Measurements from ENCODE around the gene HNF4A. TPM values are rescaled to one million over a fixed set of nuclear protein-coding genes. Genes with fewer than 3 reads are reported as not detected.

The HNF4A gene
- total and polyA plus RNA-seq, 2 of the 13 experiments (the other 11 are each of a cell fraction or from before 2014, with no cell fraction given): 80.9 to 169 TPM

GRCh38 chr20:44418069-44418905 is 62.8 kb downstream of the HNF4A start (continued):
- TF ChIP-seq ZNF674 (CRISPR knock-in tag; IDR thresholded peaks at IDR 0.05; ENCODE audit: low read depth): 0 out of 2 replicates have a peak, but pooled peaks have one; percentile 81
- TF ChIP-seq GLI4 (CRISPR knock-in tag; IDR thresholded peaks at IDR 0.05; ENCODE audit: borderline replicate concordance): 0 out of 2 replicates have a peak, but pooled peaks have one; percentile 4
- TF ChIP-seq ZNF607 (CRISPR knock-in tag; IDR thresholded peaks at IDR 0.05; ENCODE audit: borderline replicate concordance): peak; percentile 50; the same call in 1 of the 2 replicates
- peak; percentile 19; the same call in 1 of the 2 replicates for TF ChIP-seq TRAFD1 (CRISPR knock-in tag; IDR thresholded peaks at IDR 0.05; ENCODE audit: borderline replicate concordance)
- peak; percentile 92 for TF ChIP-seq ZFP37 (CRISPR knock-in tag; IDR thresholded peaks at IDR 0.05; ENCODE audit: borderline replicate concordance)
- peak; percentile 18; the same call in 1 of the 2 replicates for TF ChIP-seq FOXO1 (CRISPR knock-in tag; IDR thresholded peaks at IDR 0.05)
- TF ChIP-seq ZMYM2 (CRISPR knock-in tag; IDR thresholded peaks at IDR 0.05): peak; percentile 66; the same call in 1 of the 2 replicates
- TF ChIP-seq ZSCAN30 (CRISPR knock-in tag; IDR thresholded peaks at IDR 0.05): no peak
- TF ChIP-seq ZFP91 (CRISPR knock-in tag; IDR thresholded peaks at IDR 0.05; ENCODE audit: borderline replicate concordance): peak; percentile 57
- TF ChIP-seq MYC (CRISPR knock-in tag; IDR thresholded peaks at IDR 0.05; ENCODE audit: borderline replicate concordance): peak; percentile 80; the same call in 1 of the 2 replicates
- 0 out of 2 replicates have a peak, but pooled peaks have one; percentile 6 for TF ChIP-seq ZNF790 (CRISPR knock-in tag; IDR thresholded peaks at IDR 0.05; ENCODE audit: borderline replicate concordance)
- TF ChIP-seq RARA (CRISPR knock-in tag; IDR thresholded peaks at IDR 0.05): peak; percentile 96
- TF ChIP-seq ZNF496 (CRISPR knock-in tag; IDR thresholded peaks at IDR 0.05; ENCODE audit: insufficient replicate concordance): no peak
- peak; percentile 67; the same call in 1 of the 2 replicates for TF ChIP-seq HNF1B (CRISPR knock-in tag; IDR thresholded peaks at IDR 0.05)
- peak; percentile 74 for TF ChIP-seq ZFY (CRISPR knock-in tag; IDR thresholded peaks at IDR 0.05)
- TF ChIP-seq ZNF704 (CRISPR knock-in tag; IDR thresholded peaks at IDR 0.05; ENCODE audit: borderline replicate concordance): 0 out of 2 replicates have a peak, but pooled peaks have one; percentile 8
- TF ChIP-seq GPBP1L1 (CRISPR knock-in tag; IDR thresholded peaks at IDR 0.05): no peak
- TF ChIP-seq ELF1 (CRISPR knock-in tag; IDR thresholded peaks at IDR 0.05): no peak
- TF ChIP-seq ZNF232 (CRISPR knock-in tag; IDR thresholded peaks at IDR 0.05; ENCODE audit: borderline replicate concordance): peak; percentile 75; the same call in 1 of the 2 replicates
- TF ChIP-seq HDAC1 (CRISPR knock-in tag; IDR thresholded peaks at IDR 0.05): peak; percentile 79
